Stomach (tissue), 4 donors: Measurements from ENCODE around the gene CYB561D1.

Experiments
- POLR2AphosphoS5 ChIP-seq, 3 donors: sonication (generic); formaldehyde crosslinking; IDR thresholded peaks; one replicate each; pipeline ENCODE4 v1.6.1; 2016; ENCODE audit warnings: antibody characterized with exemption in 3 of 3
- TF ChIP-seq, protein P1 (sequence below), 7 experiments: fragments of 450-650 bp in 4 of 7; fragments of 200-600 bp in 3 of 7; sonication (generic) in 3 of 7; IDR thresholded peaks; one replicate each; pipeline ENCODE4 v1.5.1; 2016 to 2019; ENCODE audit warnings: antibody characterized with exemption in 7 of 7, control low read depth in 2 of 7, mild to moderate bottlenecking in 1 of 7

DNA sequence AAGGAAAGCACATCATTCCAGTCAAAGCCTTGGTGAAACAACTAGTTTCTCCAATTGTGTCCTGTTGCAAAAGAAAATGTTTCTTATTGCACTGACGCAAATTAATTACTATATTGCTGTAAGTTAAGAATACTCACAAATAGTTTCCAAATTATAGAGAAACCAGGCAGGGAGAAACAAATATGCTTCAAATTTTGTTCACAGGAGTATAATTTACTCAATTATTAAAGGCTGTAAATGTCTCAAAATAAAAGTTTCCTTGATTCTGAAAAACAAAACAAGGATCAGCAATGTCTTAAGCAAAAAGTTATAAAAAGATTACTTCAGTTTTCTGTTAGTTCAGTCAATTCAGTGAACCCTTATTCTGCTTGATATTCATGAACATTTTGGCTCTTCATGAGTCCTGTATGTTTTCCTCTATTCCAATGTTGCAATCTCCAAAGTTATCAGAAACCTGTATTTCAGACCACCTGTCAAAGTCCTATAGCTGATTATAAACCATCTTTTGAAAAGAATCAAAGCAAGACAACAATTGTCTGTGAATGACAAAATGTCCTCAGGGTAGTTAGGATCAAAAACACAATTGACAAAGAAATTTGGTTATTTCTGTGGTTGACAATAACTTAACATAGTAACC, 39.3 kb upstream of the CYB561D1 start:
- TF ChIP-seq, protein P1, sequence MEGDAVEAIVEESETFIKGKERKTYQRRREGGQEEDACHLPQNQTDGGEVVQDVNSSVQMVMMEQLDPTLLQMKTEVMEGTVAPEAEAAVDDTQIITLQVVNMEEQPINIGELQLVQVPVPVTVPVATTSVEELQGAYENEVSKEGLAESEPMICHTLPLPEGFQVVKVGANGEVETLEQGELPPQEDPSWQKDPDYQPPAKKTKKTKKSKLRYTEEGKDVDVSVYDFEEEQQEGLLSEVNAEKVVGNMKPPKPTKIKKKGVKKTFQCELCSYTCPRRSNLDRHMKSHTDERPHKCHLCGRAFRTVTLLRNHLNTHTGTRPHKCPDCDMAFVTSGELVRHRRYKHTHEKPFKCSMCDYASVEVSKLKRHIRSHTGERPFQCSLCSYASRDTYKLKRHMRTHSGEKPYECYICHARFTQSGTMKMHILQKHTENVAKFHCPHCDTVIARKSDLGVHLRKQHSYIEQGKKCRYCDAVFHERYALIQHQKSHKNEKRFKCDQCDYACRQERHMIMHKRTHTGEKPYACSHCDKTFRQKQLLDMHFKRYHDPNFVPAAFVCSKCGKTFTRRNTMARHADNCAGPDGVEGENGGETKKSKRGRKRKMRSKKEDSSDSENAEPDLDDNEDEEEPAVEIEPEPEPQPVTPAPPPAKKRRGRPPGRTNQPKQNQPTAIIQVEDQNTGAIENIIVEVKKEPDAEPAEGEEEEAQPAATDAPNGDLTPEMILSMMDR (IDR thresholded peaks at IDR 0.05) = no peak
- no peak for TF ChIP-seq POLR2AphosphoS5 (IDR thresholded peaks at IDR 0.05)
